ENCODE data around the gene PPM1H.
A peak's percentile ranks its signal among the peaks of the same experiment; 100 is the strongest.
"Not testable (repeated sequence)": the region's sequence is repeated elsewhere in the genome, so short reads cannot be mapped to it uniquely, and the experiment has no call there.

The PPM1H gene

GRCh38 chr12:62766496-62766895 lies 168.5 kb downstream of the PPM1H start:
- TF ChIP-seq, protein P1, sequence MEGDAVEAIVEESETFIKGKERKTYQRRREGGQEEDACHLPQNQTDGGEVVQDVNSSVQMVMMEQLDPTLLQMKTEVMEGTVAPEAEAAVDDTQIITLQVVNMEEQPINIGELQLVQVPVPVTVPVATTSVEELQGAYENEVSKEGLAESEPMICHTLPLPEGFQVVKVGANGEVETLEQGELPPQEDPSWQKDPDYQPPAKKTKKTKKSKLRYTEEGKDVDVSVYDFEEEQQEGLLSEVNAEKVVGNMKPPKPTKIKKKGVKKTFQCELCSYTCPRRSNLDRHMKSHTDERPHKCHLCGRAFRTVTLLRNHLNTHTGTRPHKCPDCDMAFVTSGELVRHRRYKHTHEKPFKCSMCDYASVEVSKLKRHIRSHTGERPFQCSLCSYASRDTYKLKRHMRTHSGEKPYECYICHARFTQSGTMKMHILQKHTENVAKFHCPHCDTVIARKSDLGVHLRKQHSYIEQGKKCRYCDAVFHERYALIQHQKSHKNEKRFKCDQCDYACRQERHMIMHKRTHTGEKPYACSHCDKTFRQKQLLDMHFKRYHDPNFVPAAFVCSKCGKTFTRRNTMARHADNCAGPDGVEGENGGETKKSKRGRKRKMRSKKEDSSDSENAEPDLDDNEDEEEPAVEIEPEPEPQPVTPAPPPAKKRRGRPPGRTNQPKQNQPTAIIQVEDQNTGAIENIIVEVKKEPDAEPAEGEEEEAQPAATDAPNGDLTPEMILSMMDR (IDR thresholded peaks at IDR 0.05) = no peak
- peaks cover 10% of the 10 kb centered on the region for H3K27me3 Mint-ChIP-seq (ENCODE audit: low read depth, poor library complexity)
- peaks cover 19% of the 10 kb centered on the region for H3K4me1 Mint-ChIP-seq
- no peaks in the 10 kb centered on the region for H3K9me3 Mint-ChIP-seq
- H3K27ac Mint-ChIP-seq = no peak overlapping the region
- H3K36me3 Mint-ChIP-seq (ENCODE audit: low read depth) = peaks cover 13% of the 10 kb centered on the region
- no peak overlapping the region for H3K4me3 Mint-ChIP-seq
- no peak for DNase-seq

DNA sequence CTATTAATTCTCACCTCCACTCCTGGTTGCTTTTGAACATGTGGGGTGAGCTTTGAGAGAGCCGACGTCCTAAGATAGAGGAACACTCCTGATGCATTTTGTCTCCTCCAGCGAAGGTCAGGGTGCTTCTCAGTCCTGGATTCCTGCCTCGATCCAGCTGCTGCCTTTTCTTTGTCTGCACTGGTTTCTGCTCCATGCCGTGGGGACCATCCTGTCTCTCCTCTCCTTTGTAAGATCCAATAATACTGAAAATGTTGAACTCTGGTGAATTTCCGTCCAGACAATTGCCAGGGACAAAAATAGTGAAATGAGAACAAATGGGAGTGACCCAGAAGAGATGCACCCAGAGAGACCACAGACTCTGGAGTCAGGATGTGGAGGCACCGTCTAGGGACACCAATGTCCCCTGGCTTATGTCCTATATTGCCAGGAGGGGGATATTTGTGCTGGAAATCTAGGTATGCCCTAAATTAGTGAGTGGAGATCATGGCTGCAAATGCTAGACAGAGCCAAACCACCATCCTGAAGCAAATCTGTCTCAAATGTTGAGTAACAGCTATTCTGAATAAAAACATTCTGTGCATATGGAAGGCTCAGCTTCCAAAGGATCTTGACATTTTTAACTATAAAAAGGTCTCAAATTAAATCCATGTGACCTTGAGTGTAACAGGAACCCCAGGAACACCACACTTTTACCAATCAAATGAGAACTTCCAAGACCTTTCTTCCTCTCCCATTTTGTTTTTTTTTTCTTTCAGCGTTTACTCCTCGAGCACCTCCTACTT lies 170.9 kb downstream of the PPM1H start:
- peaks cover 43% of the 10 kb centered on the region for H3K4me1 Mint-ChIP-seq
- DNase-seq = no peak
- H3K27me3 Mint-ChIP-seq (ENCODE audit: low read depth, poor library complexity) = peaks cover 10% of the 10 kb centered on the region
- H3K36me3 Mint-ChIP-seq (ENCODE audit: low read depth) = peaks cover 26% of the 10 kb centered on the region
- H3K27ac Mint-ChIP-seq = no peak overlapping the region
- H3K9me3 Mint-ChIP-seq = peaks cover 14% of the 10 kb centered on the region
- TF ChIP-seq, protein P1 (IDR thresholded peaks at IDR 0.05) = no peak
- H3K4me3 Mint-ChIP-seq = no peak overlapping the region

- peaks cover 28% of the 10 kb centered on the region for H3K36me3 Mint-ChIP-seq (ENCODE audit: low read depth)
- no peak for DNase-seq
- H3K9me3 Mint-ChIP-seq = peaks cover 21% of the 10 kb centered on the region
- H3K27me3 Mint-ChIP-seq (ENCODE audit: low read depth, poor library complexity) = peaks cover 10% of the 10 kb centered on the region
- TF ChIP-seq, protein P1 (IDR thresholded peaks at IDR 0.05) = no peak
- no peak overlapping the region for H3K4me3 Mint-ChIP-seq
- H3K4me1 Mint-ChIP-seq = peaks cover 48% of the 10 kb centered on the region
- no peak overlapping the region for H3K27ac Mint-ChIP-seq
Measured at GRCh38 chr12:62763312-62763711, 171.6 kb downstream of the PPM1H start.

- Mint-ChIP-seq H3K4me3 (no peak overlapping the region), H3K36me3 (ENCODE audit: low read depth) (peaks cover 28% of the 10 kb centered on the region), H3K4me1 (peaks cover 48% of the 10 kb centered on the region), H3K27ac (no peak overlapping the region), H3K27me3 (ENCODE audit: low read depth, poor library complexity) (peaks cover 10% of the 10 kb centered on the region), H3K9me3 (peaks cover 23% of the 10 kb centered on the region)
- TF ChIP-seq, protein P1 (IDR thresholded peaks at IDR 0.05) = no peak
- DNase-seq = no peak
Measured at GRCh38 chr12:62762645-62763044, 172.3 kb downstream of the PPM1H start.

DNA sequence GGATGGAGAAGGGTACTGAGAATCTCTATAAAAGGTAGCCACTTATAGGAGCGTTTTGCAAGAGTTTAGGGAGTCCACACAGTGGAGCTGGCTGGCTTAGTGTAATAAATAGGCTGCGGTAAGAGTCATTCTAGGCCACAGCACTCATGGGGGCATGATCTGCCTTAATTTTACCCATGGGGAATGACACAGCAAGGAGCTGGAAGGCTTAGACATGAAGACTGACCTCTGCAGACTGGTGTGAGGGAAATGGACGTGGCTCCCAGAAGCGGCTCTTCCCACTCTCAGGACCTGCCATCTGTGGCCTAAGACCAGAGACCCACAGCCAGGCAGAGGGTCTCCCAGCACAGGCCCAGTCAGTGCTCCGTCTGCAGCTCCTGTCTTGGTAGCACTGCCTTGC lies 173.3 kb downstream of the PPM1H start:
- Mint-ChIP-seq H3K4me3 (no peak overlapping the region), H3K4me1 (peaks cover 42% of the 10 kb centered on the region), H3K9me3 (peaks cover 25% of the 10 kb centered on the region), H3K36me3 (ENCODE audit: low read depth) (peaks cover 30% of the 10 kb centered on the region), H3K27ac (no peak overlapping the region), H3K27me3 (ENCODE audit: low read depth, poor library complexity) (peaks cover 7% of the 10 kb centered on the region)
- TF ChIP-seq, protein P1 (IDR thresholded peaks at IDR 0.05) = no peak
- DNase-seq = no peak

- Mint-ChIP-seq H3K4me3 (peak overlapping the region; percentile 33), H3K4me1 (peaks cover 35% of the 10 kb centered on the region), H3K36me3 (ENCODE audit: low read depth) (peaks cover 38% of the 10 kb centered on the region), H3K9me3 (peaks cover 29% of the 10 kb centered on the region), H3K27me3 (ENCODE audit: low read depth, poor library complexity) (peaks cover 7% of the 10 kb centered on the region), H3K27ac (peak overlapping the region; percentile 49)
- no peak for DNase-seq
- TF ChIP-seq, protein P1 (IDR thresholded peaks at IDR 0.05) = no peak
Measured at GRCh38 chr12:62760779-62761178, 174.2 kb downstream of the PPM1H start.

DNA sequence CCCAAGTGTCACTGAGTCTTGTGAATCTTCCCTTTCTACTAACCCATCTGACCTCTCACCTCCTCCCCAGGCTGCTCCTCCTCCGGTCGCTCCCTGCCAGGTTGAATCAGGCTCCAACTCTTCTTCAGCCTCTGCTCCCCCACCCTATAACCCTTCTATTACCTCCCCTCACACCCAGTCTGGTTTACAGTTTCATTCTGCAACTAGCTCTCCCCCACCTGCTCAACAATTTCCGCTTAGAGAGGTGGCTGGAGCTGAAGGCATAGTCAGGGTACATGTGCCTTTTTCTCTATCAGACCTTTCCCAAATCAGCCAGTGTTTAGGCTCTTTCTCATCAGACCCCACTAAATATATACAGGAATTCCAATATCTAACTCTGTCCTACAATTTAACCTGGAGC lies 174.6 kb downstream of the PPM1H start:
- Mint-ChIP-seq H3K4me3 (peak overlapping the region; percentile 33), H3K27ac (peak overlapping the region; percentile 80), H3K4me1 (peaks cover 31% of the 10 kb centered on the region), H3K9me3 (peaks cover 29% of the 10 kb centered on the region), H3K36me3 (ENCODE audit: low read depth) (peaks cover 41% of the 10 kb centered on the region)
- DNase-seq; H3K27me3 Mint-ChIP-seq (ENCODE audit: low read depth, poor library complexity): not testable (repeated sequence)
